Panc1 (cell line): Measurements from ENCODE around the gene GCA. TPM values are rescaled to one million over a fixed set of nuclear protein-coding genes. Genes with fewer than 3 reads are reported as not detected.

Experiments used
- ATAC-seq: fragments of 200-7000 bp; cut with Tn5 transposase; 2 replicates; pipeline ENCODE4 v1.9.1; 2020; ENCODE audit warnings: mild to moderate bottlenecking, moderate library complexity
- BruUV-seq: library from RNA; stranded (reverse); fragments of 400-500 nt; replicated peaks from 2 replicates; lab custom pipeline; 2021; lab: Mats Ljungman, UMichigan
- CTCF ChIA-PET: fragments of 300-600 bp; sonication (Branson Sonifier 250); formaldehyde crosslinking; loops from one replicate; lab custom pipeline; 2022; ENCODE audit warnings: antibody characterized with exemption; lab: Charles Lee
- POLR2A ChIA-PET: fragments of 300-600 bp; sonication (Branson Sonifier 250); formaldehyde crosslinking; loops from one replicate; lab custom pipeline; 2022; ENCODE audit warnings: antibody characterized with exemption; lab: Charles Lee
- DNase-seq: peaks from one replicate; pipeline ENCODE4 v3.0.0-alpha.2; 2010; ENCODE audit warnings: low read depth, low spot score
- H3K27ac ChIP-seq: 2 replicates; pipeline ENCODE4 v1.5.1; 2011; ENCODE audit warnings: mild to moderate bottlenecking, low read length, inconsistent platforms
- H3K27me3 ChIP-seq: fragments of 200-500 bp; sonication (Bioruptor generic); 2 replicates; pipeline ENCODE4 v1.6.0; 2014; ENCODE audit warnings: low read length, inconsistent platforms; ENCODE audit not compliant: control insufficient read depth, insufficient read depth
- H3K36me3 ChIP-seq: fragments of 200-500 bp; sonication (Bioruptor generic); 2 replicates; pipeline ENCODE4 v1.5.1; 2014; ENCODE audit warnings: inconsistent platforms, mild to moderate bottlenecking, low read length, moderate library complexity; ENCODE audit not compliant: control insufficient read depth, insufficient read depth
- H3K4me1 ChIP-seq: 2 replicates; pipeline ENCODE4 v1.5.1; 2011; ENCODE audit warnings: inconsistent platforms, mild to moderate bottlenecking, low read length, moderate library complexity; ENCODE audit not compliant: control insufficient read depth, insufficient read depth
- H3K4me3 ChIP-seq, 2 experiments: 2 replicates each; pipeline ENCODE4 v1.5.1; 2011 to 2012; ENCODE audit warnings: low read depth in 2 of 2, low read length in 2 of 2, mild to moderate bottlenecking in 2 of 2, inconsistent platforms in 1 of 2, moderate library complexity in 1 of 2
- H3K9me3 ChIP-seq: fragments of 200-500 bp; sonication (Bioruptor generic); 2 replicates; pipeline ENCODE4 v1.5.1; 2014; ENCODE audit warnings: low read depth, mild to moderate bottlenecking, inconsistent platforms, low read length, moderate library complexity; ENCODE audit not compliant: control insufficient read depth, insufficient read depth
- CTCF ChIP-seq: fragments of 450-650 bp; IDR thresholded peaks from 2 replicates; pipeline ENCODE4 v1.5.1; 2017; ENCODE audit warnings: mild to moderate bottlenecking
- POLR2AphosphoS5 ChIP-seq: IDR thresholded peaks from 2 replicates; pipeline ENCODE4 v1.6.1; 2012; ENCODE audit warnings: mild to moderate bottlenecking, low read depth, low read length, moderate library complexity
- REST ChIP-seq, 2 experiments: IDR thresholded peaks; 2 replicates each; pipeline ENCODE4 v1.6.1; 2011 to 2012; ENCODE audit warnings: low read depth in 2 of 2, control low read depth in 1 of 2, low read length in 1 of 2, mild to moderate bottlenecking in 1 of 2, moderate library complexity in 1 of 2; ENCODE audit not compliant: insufficient read depth in 1 of 2
- SIN3A ChIP-seq: IDR thresholded peaks from 2 replicates; pipeline ENCODE4 v1.6.1; 2012; ENCODE audit warnings: low read depth, mild to moderate bottlenecking, low read length, moderate library complexity, borderline replicate concordance; ENCODE audit not compliant: insufficient read depth
- TCF7L2 ChIP-seq: IDR thresholded peaks from 2 replicates; pipeline ENCODE4 v1.6.1; 2011; ENCODE audit warnings: mild to moderate bottlenecking, low read depth, low read length, inconsistent platforms
- in situ Hi-C: cut with HindIII; loops from 2 replicates; pipeline ENCODE4 v1.10.0; 2016; ENCODE audit warnings: low sequenced_read_pairs, low pct_unique_long_range_greater_than_20kb
- intact Hi-C: fragments of 100-400 bp; cut with micrococcal nuclease; formaldehyde crosslinking; loops from one replicate; pipeline ENCODE4 v1.10.0; 2022; ENCODE audit not compliant: unreplicated experiment
- total RNA-seq: library from RNA; stranded (reverse); gene quantifications from one replicate; pipeline ENCODE4 v1.2.1, GENCODE V29; 2021; ENCODE audit not compliant: unreplicated experiment

The GCA gene
- total RNA-seq, 1 experiment from 2014 or later: 21.3 TPM

DNA sequence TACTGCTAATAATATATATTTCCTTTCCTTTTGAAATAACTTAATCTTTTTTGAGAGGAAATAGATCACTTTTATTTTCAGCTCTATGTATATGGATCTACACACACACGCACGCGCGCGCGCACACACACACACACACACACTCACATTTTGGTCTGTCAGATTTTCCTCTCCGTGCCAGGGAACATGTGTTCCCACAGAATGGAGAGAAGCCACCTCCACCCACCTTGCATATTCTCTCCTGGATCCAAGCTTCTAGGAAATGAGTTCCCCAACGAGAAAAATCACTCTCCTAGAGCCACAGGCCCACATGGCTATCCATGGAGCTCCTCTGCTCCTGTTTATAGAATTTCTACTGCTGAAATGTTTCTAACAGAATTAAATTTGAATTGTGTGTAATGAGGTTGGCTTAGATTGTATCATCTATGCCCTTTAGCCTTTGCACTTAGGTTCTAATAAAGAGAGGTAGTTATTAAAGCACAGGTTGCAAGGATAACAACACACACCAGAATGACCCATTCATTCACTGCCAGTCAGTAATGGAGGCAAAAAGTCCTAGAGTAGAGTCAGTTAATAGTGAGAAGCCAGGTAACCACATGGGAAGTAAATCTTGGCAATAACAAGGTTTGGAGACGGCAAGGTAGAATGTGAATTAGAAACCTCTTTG, 45.1 kb upstream of the GCA start:
- in situ Hi-C loops: no loop called here

GRCh38 chr2:162300266-162300665, 43.7 kb upstream of the GCA start:
- no peaks in the 10 kb centered on the region for H3K36me3 ChIP-seq
- no peak for TF ChIP-seq SIN3A
- no peak for TF ChIP-seq CTCF
- no peak for TF ChIP-seq TCF7L2
- no peak for TF ChIP-seq REST (IDR thresholded peaks at IDR 0.05; ENCODE audit: insufficient read depth in 1 of 2, low read depth in 2 of 2, low read length in 1 of 2)
- TF ChIP-seq POLR2AphosphoS5: no peak
- DNase-seq: no peak
- intact Hi-C loops (no loop called here), in situ Hi-C loops (no loop called here)
- H3K4me3 ChIP-seq: no peak overlapping the region
- POLR2A ChIA-PET: no interaction called here
- no TSS peak for BruUV-seq
- no peaks in the 10 kb centered on the region for H3K4me1 ChIP-seq
- H3K27me3 ChIP-seq: no peaks in the 10 kb centered on the region
- no peaks in the 10 kb centered on the region for H3K9me3 ChIP-seq
- no peak for ATAC-seq
- no peak overlapping the region for H3K27ac ChIP-seq
- CTCF ChIA-PET: no interaction called here

More for the DNA sequence above, 45.1 kb upstream of the GCA start:
- H3K27ac ChIP-seq: no peak overlapping the region
- DNase-seq (no peak), ATAC-seq (no peak)
- TF ChIP-seq CTCF: no peak
- no peak for TF ChIP-seq SIN3A
- no peak for TF ChIP-seq POLR2AphosphoS5
- TF ChIP-seq TCF7L2: no peak
- no peak for TF ChIP-seq REST (IDR thresholded peaks at IDR 0.05; ENCODE audit: insufficient read depth in 1 of 2, low read depth in 2 of 2, low read length in 1 of 2)
- no TSS peak for BruUV-seq
- H3K4me1 ChIP-seq: no peaks in the 10 kb centered on the region
- H3K36me3 ChIP-seq: no peaks in the 10 kb centered on the region
- CTCF ChIA-PET: interaction anchor here (1.8 kb wide), 1 partner anchor 78 kb away, joined by 27 read pairs; no protein-coding TSS in a partner anchor
- intact Hi-C loops: loop anchor here (1.0 to 10.0 kb wide), 4 partner anchors 78 to 714 kb away; partner anchors contain the start of gene GCG
- H3K27me3 ChIP-seq: no peaks in the 10 kb centered on the region
- POLR2A ChIA-PET: no interaction called here
- no peaks in the 10 kb centered on the region for H3K9me3 ChIP-seq
- H3K4me3 ChIP-seq: no peak overlapping the region
